Measurements from ENCODE around the gene ASB2.

Gene ASB2

DNA sequence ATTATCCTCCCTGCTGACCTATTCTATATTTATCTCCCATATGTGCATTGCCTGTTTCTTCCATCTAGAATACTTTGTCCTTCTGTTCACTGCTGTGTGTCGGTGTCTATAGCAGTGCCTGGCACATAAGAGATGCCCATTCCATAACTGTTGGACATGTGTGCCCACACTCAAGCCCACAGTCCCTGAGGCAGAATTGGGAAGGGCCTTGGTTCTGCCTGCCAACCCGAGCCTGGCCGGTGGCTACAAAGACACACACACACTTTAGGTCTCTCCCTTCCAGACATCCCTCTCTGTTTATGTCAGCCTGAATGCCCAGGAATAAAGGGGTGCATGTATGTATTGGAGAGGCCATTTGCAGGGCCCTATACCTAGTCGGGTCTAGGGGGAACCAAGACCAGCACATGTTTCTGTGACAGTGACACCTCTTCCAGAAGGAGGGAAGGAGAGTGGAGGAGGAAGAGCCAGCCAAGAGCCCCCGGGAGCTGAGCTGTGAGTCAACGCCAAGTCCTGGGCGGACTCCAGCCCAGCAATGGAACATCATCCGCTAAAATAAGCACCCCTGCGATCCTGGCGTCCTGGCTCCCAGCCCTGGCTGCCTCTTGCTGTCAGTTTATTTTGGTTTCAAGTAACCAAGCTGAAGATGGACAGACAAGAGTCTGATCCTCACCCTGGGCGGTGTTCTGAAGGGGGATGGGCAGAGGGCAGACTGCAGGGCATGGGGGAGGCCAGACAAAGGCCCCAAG is 4.3 kb upstream of the ASB2 start:
- DNase-seq (ENCODE audit: low spot score) = peak; percentile 92

DNA sequence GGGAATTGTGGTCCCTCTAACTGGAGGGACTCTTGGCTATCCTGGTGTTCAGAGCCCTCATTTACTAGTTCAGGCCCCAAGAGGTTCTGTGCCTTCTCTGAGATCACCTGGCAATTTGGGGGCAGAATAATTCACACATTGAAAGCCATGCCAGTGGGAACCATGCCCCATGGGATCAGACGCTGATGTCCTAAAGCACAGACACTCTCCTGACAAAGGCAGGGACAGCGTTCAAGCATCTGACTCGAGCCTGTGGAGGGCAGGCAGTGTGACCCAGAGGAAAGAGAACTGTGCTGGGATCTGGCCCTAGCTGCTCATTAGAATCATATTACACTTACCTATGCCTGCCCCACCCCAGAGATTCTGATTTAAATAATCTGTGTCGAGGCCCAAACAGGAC is 2.4 kb upstream of the ASB2 start:
- no peak for DNase-seq (ENCODE audit: low spot score)

DNA sequence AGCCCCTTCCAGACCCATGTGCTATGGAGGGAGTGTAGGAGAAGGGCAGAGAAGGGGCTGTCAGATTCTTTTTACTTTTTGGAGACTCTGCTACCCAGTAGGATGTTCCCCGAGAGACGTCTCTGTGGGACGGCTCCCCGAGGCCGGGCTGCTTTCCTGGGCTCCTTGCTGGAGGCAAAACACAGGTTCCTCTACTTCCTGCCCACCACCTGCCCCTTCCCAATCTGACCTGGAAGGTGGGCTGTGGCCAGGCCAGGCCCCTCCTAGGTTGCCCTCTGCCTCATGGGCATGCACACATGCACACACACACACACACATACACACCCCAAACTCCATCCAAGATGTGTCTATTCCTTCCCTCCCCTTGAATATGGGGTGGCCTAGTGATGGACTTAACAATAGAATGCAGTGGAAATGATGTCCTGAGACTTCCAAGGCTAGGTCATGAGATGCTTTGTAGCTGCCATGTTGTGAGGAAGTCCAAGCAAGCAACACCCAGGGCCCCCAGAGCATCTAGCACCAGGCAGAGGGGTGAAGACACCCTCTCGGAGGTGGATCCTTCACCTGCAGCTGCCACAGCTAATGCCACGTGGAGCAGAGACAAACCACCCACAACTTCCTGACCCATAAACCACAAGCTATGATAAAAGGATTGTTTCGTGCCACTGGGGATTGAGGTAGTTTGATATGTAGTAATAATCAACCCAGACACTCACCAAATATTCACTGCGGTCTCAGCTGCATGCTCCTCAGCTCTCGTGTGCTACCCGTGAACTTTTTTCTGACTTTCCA is 1.6 kb upstream of the ASB2 start:
- no peak for DNase-seq (ENCODE audit: low spot score)

DNA sequence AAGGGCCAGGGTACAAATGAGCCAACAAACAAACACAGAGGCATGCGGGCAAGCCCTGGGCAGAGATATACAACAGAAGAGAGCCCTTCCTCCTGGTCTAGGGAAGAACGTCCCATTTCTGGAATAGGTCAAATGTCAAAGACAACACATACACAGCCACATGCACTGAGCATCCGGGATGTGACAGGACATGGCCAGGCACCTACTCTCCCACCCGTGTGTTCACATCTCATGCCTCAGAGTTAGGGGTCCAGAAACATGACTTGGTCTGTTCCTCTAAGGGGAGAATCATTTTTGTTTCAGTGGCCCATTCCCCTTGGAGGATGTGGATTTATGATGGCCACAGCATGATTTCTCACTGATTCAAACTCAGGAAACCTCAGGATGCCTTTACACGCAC is 801 bp upstream of the ASB2 start:
- DNase-seq (ENCODE audit: low spot score) = no peak

DNA sequence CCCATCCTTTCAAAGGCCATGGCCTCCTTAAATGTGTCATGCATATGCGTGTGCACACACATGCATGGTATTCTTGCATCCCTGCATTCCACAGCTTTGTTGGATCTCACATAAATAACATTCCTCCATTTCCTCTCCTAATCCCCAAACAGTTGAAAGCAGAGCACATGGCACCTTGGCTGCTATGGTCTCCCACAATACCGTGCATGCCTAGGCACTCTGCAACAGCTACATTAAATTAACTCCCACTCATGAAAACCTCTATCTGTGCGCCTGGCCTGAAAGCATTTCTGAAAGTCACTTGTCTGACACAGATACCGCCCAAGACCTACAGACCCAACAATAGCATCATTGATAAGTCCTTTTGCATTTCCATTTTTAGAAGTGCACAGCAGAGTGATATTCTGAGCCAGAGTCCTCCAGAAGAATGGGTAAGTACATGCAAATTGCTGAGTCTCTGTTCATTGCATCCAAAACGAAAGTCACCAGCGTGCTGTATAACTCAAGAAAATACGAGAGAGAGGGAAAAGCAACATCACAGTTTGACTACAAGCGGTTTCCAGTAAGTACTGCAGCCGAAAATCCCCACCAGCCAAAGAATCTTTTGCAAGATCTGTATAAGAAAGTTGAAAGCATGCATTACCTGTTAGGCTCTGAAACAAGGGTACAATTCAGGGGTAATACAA is 436 bp downstream of the ASB2 start:
- no peak for DNase-seq (ENCODE audit: low spot score)

DNA sequence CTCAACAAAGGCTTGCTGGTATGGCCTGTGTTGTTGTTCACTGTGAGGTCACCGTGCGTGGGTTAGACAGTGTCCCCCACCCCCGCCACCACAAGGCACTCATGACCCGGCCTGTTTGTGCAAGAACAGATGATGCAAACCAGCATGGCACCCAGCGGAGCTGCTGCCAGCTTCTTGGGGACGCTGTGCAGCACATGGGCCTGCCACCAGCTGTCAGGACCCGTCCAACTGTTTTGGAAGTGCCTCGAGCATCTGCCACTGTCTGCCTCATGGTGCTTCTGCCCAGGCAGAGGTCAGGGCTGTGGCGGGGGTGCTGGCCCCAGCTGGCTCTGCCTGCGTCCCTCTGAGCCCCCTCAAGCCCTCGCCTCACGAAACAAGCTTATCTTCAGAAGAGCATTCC is 1.5 kb downstream of the ASB2 start:
- no peak for DNase-seq (ENCODE audit: low spot score)

DNA sequence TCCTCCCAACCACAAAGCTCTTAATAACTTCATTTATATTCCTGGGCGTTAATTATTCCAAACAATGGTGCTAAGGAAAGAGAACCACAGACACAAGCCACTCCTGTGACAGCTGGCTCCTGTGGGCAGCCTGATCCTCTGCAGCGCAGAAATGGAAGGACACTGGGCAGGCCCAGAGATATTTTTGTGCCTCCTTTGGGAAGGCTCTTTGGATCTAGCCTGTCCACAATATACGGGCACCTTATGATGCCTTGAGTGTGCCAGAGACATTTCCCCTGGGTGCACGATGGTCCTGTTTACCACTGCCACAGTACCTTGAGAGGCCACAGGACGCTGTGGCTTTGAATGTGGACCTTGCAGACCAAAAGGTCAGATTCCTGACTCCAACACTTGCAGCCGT is 2.1 kb downstream of the ASB2 start:
- DNase-seq (ENCODE audit: low spot score) = no peak

DNA sequence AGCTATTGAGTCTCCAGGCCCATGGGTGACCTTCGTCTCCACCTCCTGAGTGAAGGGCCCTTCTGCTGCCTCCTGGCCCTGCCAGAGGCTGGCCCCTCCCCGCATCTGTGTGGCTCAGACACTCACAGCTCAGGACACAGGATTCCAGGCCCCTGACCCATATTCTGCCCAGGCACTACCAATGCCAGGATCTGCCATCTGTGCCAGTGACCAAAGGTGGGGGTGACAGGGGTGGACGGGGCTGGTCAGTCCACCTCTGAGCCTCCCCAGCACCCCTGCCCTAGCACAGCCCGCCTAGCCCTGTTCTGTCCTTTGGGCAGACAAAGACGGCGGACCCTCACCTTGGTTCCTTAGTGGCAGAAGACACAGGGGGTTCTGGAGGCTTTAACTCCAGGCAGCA is 2.8 kb downstream of the ASB2 start:
- no peak for DNase-seq (ENCODE audit: low spot score)

DNA sequence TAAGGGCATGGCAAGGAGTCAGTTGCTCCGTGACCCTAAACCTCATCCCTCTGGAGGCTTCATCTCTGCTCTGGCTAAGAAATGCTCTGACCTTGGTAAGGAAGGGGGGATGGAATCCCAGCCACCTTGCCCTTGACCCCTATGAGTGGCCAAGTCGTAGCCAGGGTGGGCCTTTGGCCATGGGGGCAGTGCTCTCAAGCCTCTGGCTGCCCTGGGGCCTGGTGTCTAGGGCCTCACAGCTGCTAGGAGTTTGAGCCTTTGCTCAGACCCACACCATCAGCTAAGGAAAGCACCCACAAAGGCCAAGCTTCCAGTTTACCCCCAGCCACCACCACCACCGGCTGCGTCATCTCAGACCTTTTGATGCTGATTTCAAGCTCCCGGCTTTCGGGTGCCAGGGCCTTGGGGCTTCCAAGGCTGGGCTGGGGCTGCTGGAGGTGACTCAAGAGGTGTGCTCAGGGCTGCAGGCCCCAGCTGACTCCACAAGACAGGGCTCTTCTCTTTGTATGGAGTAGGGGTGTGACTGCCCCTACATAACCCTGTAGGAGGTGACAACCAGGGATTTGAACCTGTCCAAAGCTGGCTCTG is 3.7 kb downstream of the ASB2 start:
- DNase-seq (ENCODE audit: low spot score) = no peak

DNA sequence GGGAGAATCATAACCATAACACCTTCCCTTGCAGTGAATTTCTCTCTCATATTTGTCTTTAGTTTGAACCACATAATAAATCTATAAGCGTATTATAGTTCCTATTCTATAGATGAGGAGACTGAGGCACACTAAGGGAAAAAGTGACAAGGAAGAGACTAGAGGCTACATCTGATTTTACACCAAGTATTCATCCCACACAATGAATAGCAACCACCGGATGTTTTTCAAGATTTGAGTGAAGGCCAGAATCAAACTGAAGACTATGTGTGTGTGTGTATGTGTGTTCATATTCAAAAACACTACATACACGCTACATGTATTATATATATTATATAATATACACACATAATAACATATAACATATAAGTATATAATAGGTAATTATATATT is 4.7 kb downstream of the ASB2 start:
- DNase-seq (ENCODE audit: low spot score) = no peak

DNA sequence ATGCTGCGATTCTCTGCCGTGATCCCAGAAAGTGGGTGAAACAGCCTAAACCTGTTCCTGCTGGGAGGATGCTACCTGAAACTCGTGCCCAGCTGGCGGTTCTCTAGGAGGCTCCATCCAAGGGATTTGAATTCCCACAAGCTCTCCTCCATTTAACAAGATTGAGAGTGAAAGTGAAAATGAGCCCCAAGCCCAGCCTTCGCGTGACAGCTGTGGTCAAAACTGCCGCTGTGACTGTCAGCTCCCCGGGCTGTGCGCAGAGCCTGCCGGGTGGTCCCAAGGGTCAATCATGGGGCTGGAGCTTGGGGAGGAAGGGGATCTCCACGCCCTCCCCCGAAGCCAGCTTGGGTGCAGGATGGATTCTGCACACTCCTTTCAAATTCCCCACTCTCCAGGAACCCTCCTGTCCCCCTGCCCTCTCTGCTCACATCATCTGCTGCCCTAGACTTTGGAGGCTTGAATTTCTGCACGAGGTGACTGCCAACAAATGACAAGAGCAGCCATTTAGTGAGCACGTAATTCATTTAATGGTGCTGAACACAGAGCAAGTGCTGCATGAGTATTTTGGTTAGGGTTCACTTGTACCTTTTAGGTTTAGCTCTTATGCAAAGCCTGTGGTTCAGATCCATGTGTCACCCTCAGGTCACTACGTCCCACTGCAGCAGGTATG is 5.3 kb downstream of the ASB2 start:
- DNase-seq (ENCODE audit: low spot score) = no peak

DNA sequence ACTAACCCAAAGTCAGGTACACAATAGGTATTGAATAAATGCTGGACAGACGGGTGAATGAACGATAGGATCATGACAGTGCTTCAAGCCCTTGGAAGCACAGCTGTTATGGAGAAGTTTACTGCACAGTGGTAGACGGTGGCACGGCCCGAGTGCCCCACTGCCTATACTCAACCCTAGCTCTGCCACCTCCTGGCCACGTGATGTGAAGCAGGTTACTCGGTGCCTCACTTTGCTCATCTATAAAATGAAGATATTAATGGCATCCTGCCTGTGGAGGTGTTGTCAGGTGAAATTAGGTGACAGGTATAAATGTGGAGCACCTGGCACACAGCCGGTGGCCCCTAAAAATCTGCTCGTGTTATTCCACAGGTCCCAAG is 5.8 kb downstream of the ASB2 start:
- no peak for DNase-seq (ENCODE audit: low spot score)

DNA sequence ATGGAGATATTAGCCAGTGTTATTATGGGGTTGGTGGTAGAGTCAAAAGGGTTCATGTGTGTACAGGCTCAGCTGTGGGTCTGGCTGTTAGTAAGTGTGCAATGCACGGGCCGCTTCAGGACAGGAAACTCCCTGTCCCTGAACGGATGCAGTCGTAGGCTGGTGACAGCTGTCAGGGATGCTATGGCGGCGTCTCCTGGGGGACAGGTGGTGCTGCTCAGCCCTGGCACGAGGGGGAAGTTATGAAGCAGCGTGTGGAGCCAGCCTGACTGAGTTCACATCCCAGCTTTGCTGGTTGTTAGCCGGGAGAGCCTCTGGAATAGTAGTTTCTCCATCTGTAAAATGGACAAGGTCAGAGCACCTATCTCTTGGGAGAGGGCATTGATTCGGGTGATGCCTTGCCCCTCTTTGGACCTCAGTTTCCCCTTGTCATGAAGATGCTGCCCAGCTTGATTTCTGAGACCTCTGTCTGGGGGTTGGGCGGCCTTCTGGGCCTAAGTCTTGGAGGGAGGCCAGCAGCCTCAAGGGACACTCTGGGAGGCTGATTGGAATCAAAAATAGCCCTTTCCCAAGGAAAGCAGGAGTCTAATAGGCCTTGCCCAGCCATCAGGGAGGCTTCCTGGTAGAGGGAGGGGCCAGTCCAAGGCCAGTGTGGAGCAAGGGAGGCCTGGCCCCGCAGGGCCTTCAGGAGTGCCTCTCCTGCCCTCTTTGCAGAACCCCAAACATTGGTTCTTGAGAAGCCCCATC is 7.1 kb downstream of the ASB2 start:
- DNase-seq (ENCODE audit: low spot score) = no peak

DNA sequence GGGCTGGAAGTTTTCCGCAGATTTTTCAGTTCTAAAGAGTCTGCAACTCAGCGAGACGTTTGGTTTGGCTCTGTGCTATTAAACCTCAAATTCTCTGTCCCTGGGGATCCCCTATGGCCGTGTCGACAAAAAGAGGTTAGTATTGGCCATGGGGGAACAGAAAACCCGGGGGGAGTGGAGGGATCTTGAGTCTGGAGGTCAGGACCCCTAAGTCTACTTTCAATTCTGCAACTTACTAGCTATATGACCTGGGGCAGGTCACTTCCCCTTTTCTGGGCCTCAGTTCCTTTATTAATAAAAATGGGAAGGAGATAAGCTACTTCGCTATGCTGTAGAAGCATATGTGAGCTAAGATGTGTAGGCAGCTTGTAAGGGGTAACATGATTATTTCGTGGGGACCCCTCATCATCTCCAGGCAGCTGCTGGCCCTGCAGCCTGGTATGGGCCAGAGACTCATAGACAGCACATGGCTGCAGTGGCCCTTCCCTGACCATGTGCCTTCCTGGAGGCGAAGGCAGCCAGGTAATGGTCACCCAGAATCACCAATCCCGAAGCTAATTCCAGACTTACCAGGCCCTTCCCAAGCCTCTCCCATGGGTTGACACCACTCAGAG is 8.6 kb downstream of the ASB2 start:
- DNase-seq (ENCODE audit: low spot score) = no peak

DNA sequence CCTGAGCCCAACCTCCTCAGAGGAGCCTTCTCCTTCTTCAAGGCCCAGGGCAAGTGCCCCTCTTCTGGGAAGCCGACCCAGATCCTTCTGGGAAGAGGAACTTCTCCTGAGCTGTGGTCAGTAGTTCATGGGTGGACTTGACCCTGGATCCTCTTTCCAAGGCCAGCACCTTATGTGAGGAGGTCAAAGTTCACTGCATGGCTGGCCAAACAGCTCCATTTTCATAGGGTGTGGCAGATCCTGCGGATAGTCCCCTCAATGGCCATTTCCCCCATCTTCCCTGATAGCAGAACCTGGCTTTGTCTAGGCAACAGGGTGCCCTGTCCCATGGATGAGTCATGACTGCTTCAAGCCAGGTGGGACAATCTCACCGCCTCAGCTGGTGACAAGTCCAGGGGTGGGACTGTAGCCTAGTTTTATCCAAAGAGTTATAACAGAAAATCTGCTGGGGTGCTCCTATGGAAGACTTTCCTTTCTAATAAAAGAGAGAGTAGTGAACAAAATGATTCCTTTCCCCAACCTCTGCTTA is 10.4 kb downstream of the ASB2 start:
- DNase-seq (ENCODE audit: low spot score) = no peak

DNA sequence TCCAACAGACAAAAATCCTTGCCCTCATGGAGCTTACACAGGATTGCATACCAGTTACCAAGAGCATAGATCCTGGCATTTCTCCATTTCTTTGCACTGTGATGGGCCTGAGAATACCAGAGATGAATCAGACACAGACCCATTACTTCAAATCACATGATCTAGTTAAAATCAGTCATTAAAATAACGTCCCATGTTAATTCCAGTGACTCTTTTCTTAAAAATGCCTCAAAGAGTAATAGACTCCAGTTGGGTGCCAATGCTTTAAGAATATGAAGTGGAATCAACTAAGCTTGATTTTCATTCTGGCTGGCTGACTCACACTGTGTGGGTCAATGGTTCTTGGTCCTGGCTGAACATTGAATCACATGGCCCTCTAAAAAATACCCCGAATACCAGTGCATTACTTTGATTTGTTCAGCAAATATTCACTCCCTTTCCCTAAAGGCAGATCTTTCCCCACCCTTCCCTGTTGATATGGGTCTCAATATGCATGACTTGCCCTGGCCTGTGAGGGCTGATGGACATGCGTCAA is 11.0 kb downstream of the ASB2 start:
- no peak for DNase-seq (ENCODE audit: low spot score)

DNA sequence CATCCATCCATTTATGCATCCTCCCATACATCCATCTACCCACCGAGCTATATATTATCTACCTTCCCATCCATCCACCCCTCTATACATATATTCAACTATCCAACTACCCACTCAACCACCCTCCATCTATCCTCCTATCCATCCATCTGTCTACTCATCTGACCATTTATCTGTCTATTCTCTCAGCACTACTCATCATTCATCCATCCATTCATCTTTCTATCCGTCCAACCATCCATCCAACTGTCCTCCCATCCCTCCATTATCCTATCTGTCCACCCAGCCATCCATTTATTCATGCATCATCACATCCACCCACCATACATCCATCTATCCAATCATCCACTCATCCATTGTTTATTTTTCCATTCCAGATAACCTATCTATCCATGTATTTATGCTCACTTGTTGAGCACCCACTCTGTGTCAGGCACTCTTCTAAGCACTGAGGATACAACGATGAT is 11.5 kb downstream of the ASB2 start:
- DNase-seq (ENCODE audit: low spot score) = no peak

DNA sequence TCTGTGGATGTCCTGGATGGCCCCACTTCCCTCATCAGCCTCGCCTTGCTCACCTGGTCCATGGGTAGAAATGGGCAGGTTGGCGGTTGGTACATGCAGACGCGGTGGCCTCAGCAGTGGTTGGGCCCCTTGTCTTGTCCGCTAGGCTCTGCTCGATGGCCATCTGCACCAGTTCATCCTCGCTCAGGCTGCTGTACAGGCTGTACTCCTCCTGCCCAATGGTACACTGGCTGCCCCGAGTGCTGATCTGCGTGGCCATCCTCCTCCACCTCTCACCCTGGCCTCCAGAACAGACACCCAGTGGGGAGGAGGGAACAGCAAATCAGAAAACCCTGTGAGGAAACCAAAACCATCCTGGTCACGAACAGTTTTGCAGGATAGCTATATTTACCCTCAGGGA is 12.1 kb downstream of the ASB2 start:
- no peak for DNase-seq (ENCODE audit: low spot score)

DNA sequence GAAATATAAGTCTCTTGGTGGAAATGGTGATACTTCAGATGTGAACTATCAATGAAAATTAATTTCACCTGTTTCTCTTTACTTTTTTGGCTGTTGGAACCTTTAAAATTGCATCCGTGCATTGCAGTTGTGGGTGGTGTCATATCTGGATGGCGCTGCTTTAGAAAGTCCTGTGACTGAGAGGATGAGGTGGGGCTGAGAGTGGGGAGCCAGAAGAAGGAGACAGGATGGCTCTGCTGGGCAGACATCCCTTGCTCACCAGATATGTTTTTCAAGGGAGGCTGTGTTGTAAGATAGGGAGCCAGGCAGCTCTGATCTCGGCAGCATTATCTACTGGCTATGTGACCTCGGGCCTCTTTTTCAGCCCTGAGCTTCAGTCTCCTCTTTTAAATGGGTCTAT is 12.7 kb downstream of the ASB2 start:
- DNase-seq (ENCODE audit: low spot score) = no peak
